Mesothelial cell of epicardium (in vitro differentiated cells): ENCODE measurements around the gene LRRFIP1. TPM values are rescaled to one million over a fixed set of nuclear protein-coding genes. Genes with fewer than 3 reads are reported as not detected.

ENCODE experiments used
- DNase-seq, 2 experiments: peaks; one replicate each; pipeline ENCODE4 v3.0.0; 2021; ENCODE audit warnings: low spot score in 2 of 2; ENCODE audit not compliant: unreplicated experiment in 2 of 2
- H3K27ac Mint-ChIP-seq: 2 replicates; pipeline ENCODE4 v1.8.0; 2021; ENCODE audit warnings: mixed read lengths
- H3K27me3 Mint-ChIP-seq: 2 replicates; pipeline ENCODE4 v1.8.0; 2021; ENCODE audit warnings: low read depth, mixed read lengths
- H3K36me3 Mint-ChIP-seq: 2 replicates; pipeline ENCODE4 v1.8.0; 2021; ENCODE audit warnings: mixed read lengths
- H3K4me1 Mint-ChIP-seq: 2 replicates; pipeline ENCODE4 v1.8.0; 2021; ENCODE audit warnings: mixed read lengths
- H3K4me3 Mint-ChIP-seq: 2 replicates; pipeline ENCODE4 v1.8.0; 2021; ENCODE audit warnings: mild to moderate bottlenecking, moderate library complexity, mixed read lengths
- H3K9me3 Mint-ChIP-seq: 2 replicates; pipeline ENCODE4 v1.8.0; 2021; ENCODE audit warnings: mixed read lengths
- total RNA-seq: library from RNA; stranded (reverse); gene quantifications from 3 replicates; pipeline ENCODE4 v1.2.1, GENCODE V29; 2021
- TF ChIP-seq, protein P1 (sequence below): fragments of 200-600 bp; sonication (generic); IDR thresholded peaks from one replicate; pipeline ENCODE4 v1.5.0; 2021; ENCODE audit warnings: antibody characterized with exemption; ENCODE audit not compliant: unreplicated experiment

LRRFIP1 gene
- total RNA-seq, 1 donor from 2014 or later, result 47.5 TPM

DNA sequence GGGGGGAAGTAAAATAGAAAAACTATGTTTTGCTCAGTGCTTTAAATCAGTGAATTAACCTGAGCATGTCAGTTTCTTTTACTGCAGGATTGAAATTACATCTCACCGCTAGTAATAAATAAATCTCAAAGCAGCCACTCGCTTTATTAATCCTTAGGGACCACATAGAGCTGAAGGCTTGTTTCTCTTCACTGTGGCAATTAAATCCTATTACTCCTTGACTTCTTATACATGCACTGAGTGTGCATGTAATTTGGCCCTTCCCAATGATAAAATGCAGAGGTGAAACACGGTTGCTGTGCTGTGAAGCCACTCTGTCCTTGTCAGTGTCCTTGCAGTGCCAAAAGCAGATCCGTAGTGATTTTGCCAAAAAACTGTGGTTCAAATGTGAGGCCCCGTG, 94.1 kb downstream of the LRRFIP1 start:
- H3K27ac Mint-ChIP-seq, result no peak overlapping the region
- peaks cover 53% of the 10 kb centered on the region for H3K4me1 Mint-ChIP-seq
- H3K4me3 Mint-ChIP-seq, result no peak overlapping the region
- DNase-seq, result no peak
- no peaks in the 10 kb centered on the region for H3K36me3 Mint-ChIP-seq
- no peaks in the 10 kb centered on the region for H3K27me3 Mint-ChIP-seq
- no peaks in the 10 kb centered on the region for H3K9me3 Mint-ChIP-seq
- TF ChIP-seq, protein P1, sequence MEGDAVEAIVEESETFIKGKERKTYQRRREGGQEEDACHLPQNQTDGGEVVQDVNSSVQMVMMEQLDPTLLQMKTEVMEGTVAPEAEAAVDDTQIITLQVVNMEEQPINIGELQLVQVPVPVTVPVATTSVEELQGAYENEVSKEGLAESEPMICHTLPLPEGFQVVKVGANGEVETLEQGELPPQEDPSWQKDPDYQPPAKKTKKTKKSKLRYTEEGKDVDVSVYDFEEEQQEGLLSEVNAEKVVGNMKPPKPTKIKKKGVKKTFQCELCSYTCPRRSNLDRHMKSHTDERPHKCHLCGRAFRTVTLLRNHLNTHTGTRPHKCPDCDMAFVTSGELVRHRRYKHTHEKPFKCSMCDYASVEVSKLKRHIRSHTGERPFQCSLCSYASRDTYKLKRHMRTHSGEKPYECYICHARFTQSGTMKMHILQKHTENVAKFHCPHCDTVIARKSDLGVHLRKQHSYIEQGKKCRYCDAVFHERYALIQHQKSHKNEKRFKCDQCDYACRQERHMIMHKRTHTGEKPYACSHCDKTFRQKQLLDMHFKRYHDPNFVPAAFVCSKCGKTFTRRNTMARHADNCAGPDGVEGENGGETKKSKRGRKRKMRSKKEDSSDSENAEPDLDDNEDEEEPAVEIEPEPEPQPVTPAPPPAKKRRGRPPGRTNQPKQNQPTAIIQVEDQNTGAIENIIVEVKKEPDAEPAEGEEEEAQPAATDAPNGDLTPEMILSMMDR, result no peak

DNA sequence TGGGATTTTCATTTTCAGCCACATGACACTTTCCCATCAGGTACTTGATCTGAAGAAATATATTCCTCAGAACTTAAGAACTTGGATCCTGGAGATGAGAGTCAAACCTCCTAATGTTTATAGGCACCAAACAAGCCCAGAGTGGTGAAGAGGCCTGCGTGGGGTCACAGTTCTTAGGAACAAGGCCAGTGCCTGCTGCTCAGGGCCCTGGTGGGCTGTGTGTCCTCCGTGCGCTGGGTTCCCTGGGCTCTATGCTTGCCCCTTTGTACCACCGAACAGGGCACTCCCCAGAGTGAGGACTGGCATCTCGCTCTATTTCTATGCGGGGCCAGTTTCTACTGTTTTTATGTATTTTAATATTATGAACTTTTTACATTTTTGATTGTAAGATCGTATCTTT, 95.2 kb downstream of the LRRFIP1 start:
- H3K27ac Mint-ChIP-seq, result no peak overlapping the region

DNA sequence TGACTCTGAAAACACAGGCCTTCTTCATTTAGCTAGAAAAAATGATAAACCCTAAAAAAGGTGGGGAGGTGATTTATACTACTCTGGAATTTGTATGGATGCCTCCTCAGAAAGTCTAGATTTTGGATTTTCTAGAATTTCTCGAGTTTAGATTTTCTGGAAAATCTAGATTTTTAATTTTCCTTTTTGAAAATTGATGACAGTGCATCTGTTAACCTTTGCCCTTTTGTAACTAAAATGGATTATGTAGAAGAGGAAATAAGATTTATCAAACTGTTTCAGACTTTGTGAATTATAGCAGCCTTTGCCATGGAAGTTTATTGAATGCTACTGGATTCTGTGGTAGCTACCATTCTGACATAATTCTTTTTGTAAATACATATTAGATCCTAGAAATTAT, 95.6 kb downstream of the LRRFIP1 start:
- no peak for DNase-seq
- no peak overlapping the region for H3K27ac Mint-ChIP-seq
- TF ChIP-seq, protein P1, result no peak
- no peak overlapping the region for H3K4me3 Mint-ChIP-seq
- H3K36me3 Mint-ChIP-seq, result no peaks in the 10 kb centered on the region
- H3K27me3 Mint-ChIP-seq, result no peaks in the 10 kb centered on the region
- H3K9me3 Mint-ChIP-seq, result no peaks in the 10 kb centered on the region
- H3K4me1 Mint-ChIP-seq, result peaks cover 53% of the 10 kb centered on the region

More for the DNA sequence above, 95.2 kb downstream of the LRRFIP1 start:
- TF ChIP-seq, protein P1, result no peak
- no peak overlapping the region for H3K4me3 Mint-ChIP-seq
- H3K36me3 Mint-ChIP-seq, result no peaks in the 10 kb centered on the region
- H3K9me3 Mint-ChIP-seq, result no peaks in the 10 kb centered on the region
- no peak for DNase-seq
- H3K4me1 Mint-ChIP-seq, result peaks cover 52% of the 10 kb centered on the region
- no peaks in the 10 kb centered on the region for H3K27me3 Mint-ChIP-seq

DNA sequence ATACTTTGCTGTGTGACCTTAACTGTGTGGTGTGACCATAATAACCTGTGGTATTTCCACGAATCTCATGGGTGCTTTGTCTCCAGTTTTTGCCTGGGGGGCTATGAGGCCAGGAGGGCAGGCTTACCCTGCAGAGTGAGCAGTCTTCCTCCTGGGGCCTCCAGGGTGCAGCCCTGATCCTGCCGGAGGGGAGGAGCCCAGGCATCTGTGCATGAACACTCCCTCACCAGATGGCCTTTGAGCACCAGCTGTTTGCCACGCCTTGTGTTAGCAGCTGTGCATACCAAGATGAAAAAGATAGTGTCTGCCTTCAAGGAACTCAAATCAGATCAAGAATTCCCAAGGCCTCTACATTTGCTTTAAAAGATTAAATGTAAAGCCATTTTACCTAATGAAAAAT, 96.2 kb downstream of the LRRFIP1 start:
- TF ChIP-seq, protein P1, result no peak
- Mint-ChIP-seq H3K4me1 (peaks cover 53% of the 10 kb centered on the region), H3K4me3 (no peak overlapping the region), H3K27ac (peak overlapping the region; percentile 58), H3K9me3 (no peaks in the 10 kb centered on the region), H3K27me3 (no peaks in the 10 kb centered on the region), H3K36me3 (no peaks in the 10 kb centered on the region)
- DNase-seq, result no peak

DNA sequence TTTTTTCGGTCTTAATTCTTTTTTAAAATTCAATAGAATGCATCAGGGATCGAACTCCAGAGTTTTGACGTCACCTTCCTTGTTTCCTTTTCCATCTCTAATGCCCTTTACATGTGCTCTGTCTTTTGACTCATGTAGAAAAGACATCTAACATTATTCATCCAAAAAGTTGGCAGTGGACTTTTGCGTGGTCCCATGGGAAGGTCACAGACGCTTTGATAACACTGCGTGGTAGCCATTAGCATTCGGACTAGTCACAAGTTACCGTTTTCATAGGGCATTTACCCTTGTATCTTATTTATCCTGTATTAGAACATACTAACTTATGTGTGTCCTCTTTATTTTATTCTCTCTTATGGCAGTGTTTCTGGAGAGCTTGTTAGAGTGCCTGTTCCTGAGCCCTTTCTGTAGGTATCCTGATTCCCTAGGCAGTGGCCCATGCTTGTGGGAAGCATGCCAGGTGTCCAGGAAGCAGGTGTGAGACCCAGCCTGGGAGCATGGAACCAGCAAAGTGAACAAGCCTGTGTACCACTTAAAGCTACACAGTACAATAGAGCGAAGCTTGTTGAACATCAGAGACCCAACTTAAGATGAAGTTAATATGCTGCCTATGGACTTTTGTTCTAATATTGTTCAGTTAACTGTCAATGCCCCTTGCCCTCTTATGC, 97.6 kb downstream of the LRRFIP1 start:
- no peak overlapping the region for H3K27ac Mint-ChIP-seq
- H3K36me3 Mint-ChIP-seq, result no peaks in the 10 kb centered on the region
- no peaks in the 10 kb centered on the region for H3K9me3 Mint-ChIP-seq
- TF ChIP-seq, protein P1, result no peak
- H3K4me1 Mint-ChIP-seq, result peaks cover 64% of the 10 kb centered on the region
- H3K4me3 Mint-ChIP-seq, result no peak overlapping the region
- H3K27me3 Mint-ChIP-seq, result no peaks in the 10 kb centered on the region
- no peak for DNase-seq
